NCI-H345 treated with DMSO at 0.1 percent for 48 hours (cell line): Measurements from ENCODE around the gene SMYD3.

Experiments
- DNase-seq: peaks from one replicate; lab custom pipeline; 2025; ENCODE audit not compliant: unreplicated experiment; lab: John Stamatoyannopoulos, UW

The SMYD3 gene

DNA sequence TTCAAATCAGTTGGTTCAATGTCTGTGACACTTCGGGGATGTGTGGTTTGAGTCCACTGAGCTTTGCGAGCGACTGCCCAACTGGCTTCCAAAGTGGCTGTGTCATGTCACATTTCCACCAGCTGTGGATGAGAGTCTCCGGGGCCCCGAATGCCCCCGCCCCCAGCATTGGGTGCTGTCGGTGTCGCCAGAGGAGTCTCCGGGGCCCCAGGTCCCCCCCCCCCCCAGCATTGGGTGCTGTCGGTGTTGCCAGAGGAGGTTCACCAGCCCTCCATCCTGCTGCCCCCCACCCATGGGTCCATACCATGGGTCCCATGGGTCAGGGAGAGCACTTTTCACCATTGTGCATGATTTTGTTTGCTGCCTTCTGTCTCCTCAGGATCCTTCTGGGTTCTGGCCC is 9.0 kb upstream of the SMYD3 start:
- DNase-seq = no peak

DNA sequence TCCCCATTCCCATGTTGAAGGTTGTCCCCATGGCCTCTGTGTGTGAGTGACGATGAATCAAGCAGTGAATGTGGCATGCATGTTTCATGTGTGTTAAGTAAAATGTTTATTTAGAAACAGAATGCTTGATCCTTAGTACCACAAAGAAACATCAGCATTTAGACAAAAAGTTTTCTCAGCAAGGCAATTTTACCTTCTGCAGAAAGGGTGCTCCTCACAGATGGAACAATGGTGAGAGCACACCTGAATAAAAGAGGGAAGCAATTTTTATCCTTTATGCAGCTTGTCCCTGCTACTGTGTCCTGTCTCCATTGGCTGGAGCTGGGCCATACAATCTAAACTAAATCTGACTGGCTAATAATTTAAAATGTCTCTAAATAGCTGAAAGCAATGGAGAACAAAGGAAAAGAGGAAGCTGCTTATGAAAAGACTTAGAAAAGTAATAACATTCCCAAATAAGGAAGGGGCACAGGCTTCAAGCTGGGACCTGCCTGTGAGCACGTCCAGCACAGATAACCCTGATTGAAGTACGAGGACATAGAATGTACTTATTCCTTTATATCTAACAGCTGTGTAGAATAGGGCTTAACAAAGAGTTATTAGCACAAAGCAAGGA is 8.4 kb upstream of the SMYD3 start:
- no peak for DNase-seq

DNA sequence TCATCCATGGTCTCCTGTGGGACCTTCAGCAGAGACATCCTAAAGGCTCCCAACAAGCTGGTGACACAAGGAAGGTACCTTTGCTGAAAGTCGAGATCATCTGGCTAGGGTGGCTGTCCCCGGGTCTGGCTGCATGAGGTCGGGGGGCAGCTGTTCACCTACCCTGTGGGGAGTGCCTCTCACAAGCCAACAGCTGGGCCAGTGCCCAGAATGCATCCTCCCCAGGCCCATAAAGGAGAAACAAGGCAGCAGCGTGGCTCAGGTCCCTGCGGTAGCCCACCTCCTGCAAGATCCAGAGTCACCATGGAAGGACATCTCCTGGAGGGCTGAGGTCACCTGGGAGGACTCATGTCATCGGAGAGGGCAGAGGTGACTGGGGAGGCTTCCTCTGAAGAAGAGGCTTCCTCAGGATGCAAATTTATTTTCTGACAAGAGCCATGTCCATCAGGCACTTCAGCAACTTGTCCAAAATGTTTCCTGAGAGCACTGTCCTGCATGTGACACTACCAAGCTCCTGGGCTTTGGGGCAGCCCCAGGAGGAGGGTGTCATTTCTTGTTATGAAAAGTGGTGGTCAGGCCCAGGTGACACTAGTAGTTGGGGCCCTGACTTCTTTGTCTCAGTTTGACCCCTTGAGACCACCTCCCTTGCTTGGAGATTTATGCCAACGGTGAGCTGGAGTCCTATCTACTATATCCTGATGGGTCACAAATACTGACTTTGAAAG is 6.7 kb upstream of the SMYD3 start:
- no peak for DNase-seq

DNA sequence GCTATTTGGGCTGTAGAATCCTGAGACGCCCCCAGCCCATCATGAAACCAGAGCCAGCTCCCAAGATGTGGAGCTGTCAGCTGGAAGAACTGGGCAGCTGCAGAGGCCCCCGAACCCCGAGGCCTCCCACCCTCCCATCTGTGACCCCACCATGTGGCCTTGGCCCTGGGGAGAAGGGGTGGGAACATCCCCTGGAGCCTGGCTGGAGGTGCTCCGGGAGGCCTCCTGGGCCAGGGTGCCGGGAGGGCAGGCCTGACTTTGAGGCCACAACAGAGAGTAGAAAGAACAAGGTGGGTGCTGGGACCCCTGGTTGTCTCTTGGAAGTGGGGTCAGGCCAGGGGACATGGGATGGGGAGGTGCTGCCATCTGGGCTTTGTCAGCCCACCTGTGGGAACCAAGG is 6.0 kb upstream of the SMYD3 start:
- no peak for DNase-seq

DNA sequence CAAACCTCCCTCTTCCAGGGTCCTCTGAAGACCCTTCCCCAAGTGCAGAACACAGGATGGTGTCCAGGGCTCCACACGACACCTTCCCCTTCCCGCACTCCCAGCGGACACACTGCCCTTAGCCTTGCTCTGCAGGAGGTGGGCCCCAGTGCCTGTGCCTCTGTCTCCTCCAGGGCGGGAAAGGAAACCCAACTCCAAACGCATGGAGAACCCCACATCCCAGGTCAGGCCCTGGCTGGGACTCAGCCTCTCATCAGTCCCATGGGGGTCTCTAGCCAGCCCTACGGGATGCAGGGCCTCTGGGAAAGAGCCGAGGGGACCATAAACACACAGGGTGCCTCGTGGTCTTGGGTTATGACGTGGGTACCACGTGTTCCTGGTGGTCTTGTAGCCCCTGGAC is 5.6 kb upstream of the SMYD3 start:
- no peak for DNase-seq

DNA sequence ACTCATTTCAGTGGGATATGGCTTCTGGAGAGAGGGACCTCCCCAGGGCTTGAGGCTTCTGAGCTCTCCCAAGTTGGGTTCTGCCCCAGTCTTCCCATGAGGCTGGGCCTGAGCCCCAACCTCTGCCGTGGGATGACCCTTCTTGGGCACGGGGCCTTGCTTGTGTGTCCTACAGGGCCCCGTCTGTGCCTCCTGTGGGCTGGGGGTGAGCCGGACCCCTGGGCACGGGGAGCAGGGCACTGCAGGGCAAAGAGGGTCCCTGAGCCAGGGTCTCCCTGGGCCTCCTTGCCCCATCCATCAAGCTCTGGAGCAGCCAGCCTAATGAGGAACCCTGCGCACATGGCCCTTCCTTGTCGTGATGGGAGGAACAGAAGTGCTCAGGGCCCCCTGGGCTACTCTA is 5.2 kb upstream of the SMYD3 start:
- no peak for DNase-seq

DNA sequence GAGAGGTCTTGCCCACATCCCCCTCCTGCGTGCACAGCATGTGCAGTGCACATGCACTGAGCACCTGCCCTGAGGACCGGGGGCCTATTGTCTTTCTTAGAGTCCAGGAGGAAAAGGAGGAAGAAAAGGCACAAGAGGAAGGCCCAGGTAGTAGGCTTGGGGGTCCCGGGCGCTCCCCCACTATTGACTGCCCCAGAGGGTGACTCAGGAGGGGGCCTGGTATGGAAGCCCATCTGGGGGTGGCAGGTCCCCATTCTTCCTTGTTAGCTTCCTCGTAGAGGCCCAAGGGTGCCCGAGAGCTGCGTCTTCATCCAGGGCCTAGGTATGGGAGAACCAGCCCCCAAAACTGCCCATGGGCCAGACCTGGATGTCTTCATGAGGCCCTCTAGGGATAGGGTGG is 4.1 kb upstream of the SMYD3 start:
- DNase-seq = no peak

DNA sequence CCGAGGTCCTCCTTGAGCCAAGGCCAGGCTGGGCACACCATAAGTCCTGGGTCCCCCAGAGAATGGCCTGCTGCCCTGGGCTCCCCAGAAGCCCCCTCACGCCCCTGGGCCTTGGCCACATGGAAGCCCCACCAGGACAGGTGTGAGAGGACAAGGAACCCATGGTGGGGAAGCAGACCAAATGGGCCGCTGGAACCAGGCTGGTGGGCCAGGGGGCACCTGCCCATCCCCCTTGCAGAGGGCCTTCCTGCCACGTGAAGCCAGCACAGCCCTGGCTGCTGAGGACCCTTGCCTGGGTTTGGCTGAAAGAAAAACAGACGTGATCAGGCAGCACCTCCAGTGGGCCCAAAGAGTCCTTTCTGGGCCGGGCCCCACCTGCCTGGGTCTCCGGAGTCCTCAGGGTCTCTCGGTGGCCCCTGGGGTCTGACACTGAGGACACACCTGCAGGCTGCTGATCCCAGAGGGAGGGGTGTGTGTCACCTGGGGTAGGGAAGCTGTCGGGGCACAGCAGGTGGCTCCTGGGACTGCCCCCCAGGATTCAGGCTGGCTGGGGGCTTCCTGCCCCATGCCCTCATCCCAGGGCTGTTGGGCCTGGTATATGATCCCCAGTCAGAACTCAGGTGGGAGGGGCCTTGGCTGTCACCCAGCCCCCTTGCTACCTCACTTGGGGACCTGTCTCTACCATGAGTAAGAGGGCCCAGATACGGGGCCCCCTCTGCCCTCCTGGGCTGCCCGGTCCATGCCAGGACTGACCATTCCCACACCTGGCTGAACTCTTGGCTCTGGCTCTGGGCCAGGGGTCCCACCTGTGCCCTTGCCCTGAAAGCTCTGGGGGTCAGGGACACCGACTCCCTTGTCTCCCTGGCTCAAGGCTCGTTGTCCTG is 3.3 kb upstream of the SMYD3 start:
- no peak for DNase-seq

DNA sequence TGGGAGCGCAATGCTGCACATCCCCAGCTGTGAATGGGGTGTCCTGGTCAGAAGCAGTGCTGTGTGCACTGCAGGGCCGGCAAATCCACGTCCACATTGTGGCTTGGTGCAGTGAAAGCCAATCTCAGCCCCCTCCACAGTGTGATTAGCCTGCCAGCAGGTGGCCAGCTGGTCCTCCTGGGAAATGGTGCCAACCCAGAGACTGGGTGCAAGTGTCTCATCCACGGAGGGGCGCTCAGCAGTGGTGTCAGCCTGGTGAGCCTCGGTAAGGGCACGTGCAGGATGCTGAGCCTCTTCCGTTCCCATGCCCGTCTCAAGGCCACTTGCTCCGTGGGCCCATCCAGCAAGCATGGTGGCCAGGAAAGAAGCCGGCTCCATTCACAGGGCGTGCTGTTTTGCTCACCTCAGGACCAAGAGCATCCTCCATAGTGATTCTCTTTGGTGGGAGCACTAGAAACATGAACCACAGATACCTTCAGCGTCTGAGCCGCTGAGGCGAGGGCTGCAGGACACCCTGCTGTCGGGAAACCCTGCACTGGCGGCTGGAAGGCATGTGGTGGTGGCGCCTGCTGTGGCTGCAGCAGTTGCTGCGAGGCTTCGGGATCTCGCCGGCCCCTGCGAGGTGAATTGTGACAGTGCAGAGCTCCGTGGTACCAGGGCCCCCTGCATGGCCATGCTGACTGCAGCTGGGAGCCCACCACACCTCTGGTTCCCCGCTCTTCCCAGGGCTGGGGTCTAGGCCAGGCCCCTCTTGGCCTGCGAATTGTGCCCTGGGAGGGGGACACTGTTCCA is 2.0 kb upstream of the SMYD3 start:
- DNase-seq = no peak

DNA sequence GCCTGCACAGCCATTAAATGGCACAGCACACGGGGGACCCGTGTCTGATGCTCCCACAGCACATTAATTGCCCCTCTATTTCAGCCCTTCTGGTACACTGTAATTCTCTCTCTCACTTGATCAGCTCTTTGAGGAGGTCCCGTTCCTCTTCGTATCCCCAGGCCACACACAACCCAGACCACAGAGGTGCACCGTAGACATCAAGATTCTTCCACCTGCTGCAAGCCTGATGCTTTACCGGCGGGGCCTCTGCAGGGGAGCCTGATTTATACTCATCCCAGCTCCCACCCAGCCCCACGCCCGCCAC is 759 bp downstream of the SMYD3 start:
- no peak for DNase-seq

DNA sequence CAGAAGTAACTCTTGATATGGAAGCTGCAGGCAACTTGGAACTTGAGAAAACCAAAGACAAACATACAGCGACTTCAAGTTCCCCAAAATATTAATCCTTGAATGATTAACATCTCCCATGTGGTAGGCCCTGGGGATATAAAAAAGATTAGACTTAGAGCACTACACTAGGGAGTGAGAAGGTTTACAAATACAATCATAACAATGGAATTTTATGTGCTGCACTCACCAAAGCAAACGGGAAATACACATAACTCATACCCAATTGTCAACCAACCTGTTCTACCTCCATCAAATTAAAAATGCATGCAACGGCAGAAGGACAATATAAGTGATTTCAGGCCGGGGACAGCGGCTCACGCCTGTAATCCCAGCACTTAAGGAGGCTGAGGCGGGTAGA is 3.7 kb downstream of the SMYD3 start:
- DNase-seq = no peak

DNA sequence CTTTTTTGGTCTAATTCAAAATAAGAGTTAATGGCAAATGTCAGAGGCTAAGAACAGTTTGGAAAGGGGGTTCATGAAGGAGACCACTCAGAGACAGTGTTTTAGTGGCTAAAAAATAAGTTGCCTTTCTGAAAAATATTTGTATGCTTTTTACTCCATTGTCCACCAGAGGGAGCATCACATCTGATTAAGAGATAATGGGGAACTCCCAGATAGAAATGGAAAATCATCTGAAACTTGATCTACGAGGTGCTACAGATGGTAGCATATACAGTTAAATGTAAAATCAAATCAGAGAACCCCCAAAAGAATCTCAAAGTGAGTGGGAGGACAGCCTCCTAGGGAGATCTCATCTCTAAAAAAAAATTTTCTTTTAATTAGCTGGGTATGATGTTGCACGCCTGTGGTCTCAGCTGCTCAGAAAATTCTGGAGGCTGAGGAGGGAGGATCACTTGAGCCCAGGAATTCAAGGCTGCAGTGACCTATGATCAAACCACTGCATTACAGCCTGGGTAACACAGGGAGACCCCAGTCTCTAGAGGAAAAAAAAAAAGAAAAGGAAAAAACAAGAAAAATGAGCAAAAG is 9.7 kb downstream of the SMYD3 start:
- peak; percentile 53 for DNase-seq

DNA sequence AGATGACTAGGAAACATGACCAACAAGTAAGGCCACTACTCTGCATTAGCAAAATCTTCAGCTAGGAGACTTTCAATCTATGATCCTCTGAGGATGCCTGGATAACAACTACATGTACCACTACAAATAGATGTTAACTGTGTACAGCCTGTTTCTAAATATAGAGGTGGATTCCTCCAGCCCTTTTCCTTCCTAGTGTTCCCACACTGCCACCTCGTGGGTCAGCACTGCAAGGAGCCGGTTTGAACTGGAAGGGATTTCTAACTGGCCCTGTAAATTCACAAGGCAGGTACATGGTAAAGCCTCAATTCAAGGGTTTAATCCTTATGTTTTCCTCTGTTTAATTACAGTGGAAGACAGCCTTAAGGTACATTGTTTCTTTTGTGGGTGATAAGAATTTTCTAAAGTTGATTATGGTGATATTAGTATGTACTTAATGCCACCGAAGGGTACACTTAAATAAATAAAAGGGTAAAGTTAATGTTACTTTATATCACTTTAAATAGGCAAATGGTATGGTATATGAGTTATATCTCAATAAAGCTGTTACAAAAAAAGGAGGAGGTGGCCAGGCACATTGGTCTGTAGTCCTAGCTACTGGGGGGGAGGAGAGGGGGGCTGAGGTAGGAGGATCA is 14.4 kb downstream of the SMYD3 start:
- DNase-seq = peak; percentile 20

DNA sequence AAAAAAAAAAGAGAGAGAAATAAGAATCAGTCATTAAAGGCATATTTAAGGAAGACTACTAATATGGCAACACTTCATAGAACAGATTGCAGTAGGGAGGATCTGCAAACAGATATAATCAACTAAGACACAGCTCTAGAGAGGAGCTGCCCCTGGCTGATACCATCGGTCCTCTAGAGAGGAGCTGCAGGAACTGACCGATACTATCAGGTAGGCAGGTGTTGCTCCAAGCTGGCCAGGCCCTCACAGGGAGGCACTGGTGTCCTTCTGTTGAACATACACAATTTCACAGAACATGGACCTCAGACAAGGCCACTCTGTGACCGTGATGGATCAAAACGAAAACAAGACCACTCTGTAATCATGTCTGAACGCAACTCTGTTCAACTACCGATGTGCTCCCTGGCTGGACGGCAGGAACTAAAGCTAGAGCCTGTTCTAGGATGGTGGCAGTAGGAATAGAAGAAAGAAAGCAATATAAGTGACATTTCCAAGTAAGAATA is 15.5 kb downstream of the SMYD3 start:
- DNase-seq = no peak

DNA sequence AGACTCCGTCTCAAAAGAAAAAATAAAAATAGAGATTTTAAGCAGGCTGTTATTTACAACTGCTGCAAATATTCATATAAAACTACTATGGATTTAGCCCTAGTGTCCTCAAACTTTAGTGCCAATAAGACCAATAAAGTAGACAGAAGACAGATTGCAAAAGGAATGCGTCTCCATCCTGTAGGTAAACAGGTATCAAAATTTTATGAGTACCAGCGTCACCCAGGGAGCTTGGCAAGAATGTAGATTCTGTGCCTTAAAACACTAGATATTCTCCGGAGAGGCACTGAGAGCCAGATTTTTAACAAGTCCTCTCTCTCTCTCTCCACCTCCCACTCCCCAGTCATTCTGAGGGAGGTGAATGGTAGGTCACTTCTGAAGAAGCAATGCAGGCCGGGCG is 18.4 kb downstream of the SMYD3 start:
- DNase-seq = no peak

DNA sequence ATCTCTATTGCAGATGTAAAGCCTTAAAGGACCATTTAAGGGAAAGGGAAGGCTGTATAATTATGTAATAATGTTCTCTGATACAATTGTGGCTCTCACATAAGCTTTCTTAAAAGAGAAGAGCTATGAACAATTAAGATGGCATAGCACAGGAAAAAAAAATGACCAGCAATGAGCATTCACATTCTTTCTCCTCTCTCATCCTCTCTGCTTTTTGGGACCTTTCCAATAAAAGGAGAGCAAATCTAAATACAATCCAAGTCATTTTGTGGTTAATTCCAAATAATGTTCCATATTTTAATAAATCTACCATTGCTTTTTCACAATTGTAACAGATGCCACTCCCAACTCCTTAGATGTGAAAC is 23.5 kb downstream of the SMYD3 start:
- DNase-seq = no peak

DNA sequence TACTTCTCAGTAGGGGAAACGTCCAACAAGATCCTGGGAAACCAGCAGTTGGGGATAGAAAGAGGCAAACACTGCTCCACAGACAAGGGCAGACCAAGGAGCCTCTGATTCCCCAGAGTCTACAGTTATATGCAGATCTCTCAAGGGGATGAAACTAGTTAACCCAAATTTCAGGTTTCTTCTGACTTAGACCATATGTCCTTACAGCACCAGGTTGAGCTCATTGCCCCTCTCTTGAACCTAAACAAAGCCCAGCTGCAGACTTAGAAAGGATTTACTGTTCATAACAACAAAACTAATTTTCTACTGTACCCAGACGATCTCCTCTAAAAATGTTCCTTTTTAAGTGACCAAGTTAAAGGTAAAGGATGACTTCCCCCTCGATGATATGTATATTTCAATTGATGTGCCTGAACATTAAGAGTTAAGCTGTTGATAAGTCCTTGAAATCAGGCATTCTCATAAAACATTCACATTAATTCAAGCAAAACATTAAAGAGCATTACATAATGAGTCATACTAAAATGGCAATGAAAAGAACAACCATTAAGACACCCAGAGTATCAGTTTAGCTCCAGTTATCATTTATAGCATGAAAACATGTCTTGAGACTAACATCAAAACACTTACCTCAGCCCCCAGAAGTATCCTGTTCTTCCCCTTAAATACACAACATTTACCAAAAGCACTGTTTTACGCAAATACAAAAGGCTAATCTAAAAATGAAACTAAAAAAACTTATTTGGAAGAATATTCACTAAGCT is 24.1 kb downstream of the SMYD3 start:
- DNase-seq = no peak

DNA sequence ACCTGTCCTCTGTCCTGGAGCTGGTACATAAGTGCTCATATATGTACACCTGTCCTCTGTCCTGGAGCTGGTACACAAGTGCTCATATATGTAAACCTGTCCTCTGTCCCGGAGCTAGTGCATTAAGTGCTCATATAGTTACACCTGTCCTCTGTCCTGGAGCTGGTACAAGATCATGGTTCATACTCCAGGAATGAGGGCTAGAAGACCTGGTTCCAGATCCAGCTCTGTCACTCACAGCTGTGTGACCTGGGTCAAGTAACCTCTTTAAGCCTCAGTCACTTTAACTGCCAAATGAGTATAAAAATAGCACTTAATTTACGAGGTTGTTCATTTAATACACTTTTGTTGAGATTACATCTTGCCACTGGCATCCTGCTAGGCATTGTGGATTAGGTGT is 28.0 kb downstream of the SMYD3 start:
- no peak for DNase-seq

DNA sequence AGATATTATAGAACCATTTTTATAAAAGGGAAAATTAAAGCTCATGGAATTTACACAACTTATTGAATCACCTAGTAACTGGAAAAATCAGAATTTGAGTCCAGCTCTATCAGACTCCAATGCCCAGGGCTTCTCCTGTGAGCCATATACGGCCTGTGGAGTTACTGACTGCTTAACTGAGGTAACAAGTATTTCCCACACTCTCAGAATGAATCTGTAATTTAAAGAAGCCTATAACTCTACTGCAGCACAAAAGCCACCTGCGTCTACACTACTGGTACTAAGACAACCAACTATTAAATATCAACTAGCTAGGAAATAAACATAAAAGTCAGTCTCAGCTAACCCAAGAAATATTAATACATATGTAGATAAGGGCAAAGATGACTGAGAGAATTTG is 29.4 kb downstream of the SMYD3 start:
- DNase-seq = no peak

DNA sequence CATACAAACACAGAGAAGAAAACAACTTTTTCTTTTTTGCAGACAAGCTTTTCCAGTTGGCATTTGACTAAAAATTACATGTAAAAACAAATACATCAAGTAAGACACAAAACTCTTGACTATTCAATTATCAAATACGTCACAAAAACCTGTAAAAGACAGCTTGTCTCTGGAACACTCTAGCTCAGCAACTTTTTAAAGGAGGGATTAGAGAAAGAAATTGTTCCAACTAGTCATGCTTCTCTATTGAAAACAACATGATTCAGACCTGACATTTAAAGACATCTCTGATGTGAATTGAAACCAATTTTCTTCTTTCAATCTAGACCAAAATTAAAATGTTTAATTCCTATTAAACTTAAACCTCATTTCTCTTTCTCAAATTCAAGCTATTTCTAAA is 30.3 kb downstream of the SMYD3 start:
- no peak for DNase-seq
